Motor neuron (in vitro differentiated cells): ENCODE results near the gene BCCIP. TPM values are rescaled to one million over a fixed set of nuclear protein-coding genes. Genes with fewer than 3 reads are reported as not detected.

Experiments
- total RNA-seq, 8 experiments: library from RNA; unstranded; fragments of 300-600 nt; gene quantifications; 2 replicates each; pipeline versions ENCODE4 v1.2.3 to v1.2.4, GENCODE V29; 2022

Gene BCCIP
- total RNA-seq, 8 experiments from 2014 or later: 47.9 to 109 (median 73.8) TPM

Other genes starting within 250 kb of the BCCIP start
- gene TEX36, start 140.4 kb upstream of the BCCIP start, total RNA-seq: under 1 TPM in 2 of 8 experiments, not detected in 6; 0.46 to 0.52 TPM
- 10 to 100 TPM; 22.6 to 51.2 (median 28.4) TPM for gene EDRF1, start 103.8 kb upstream of the BCCIP start, total RNA-seq
- under 1 TPM in 4 of 8 experiments, not detected in 4; 0.09 to 0.49 (median 0.15) TPM for gene MMP21, start 47.7 kb upstream of the BCCIP start, total RNA-seq
- 100 to 1,000 TPM in 1 of 8 experiments, 10 to 100 TPM in 7; 35.5 to 101 (median 65.9) TPM for gene UROS, start 288 bp upstream of the BCCIP start, total RNA-seq
- gene DHX32, start 57.7 kb downstream of the BCCIP start, total RNA-seq: 10 to 100 TPM; 18.8 to 33.0 (median 25.9) TPM
- 10 to 100 TPM in 1 of 8 experiments, 1 to 10 TPM in 6, under 1 TPM in 1; 0.99 to 45.9 (median 3.6) TPM for gene FANK1, start 73.0 kb downstream of the BCCIP start, total RNA-seq